ENCODE results near the gene ERF.
A peak's percentile ranks its signal among the peaks of the same experiment; 100 is the strongest.
"Not testable (repeated sequence)": the region's sequence is repeated elsewhere in the genome, so short reads cannot be mapped to it uniquely, and the experiment has no call there.

The ERF gene

DNA sequence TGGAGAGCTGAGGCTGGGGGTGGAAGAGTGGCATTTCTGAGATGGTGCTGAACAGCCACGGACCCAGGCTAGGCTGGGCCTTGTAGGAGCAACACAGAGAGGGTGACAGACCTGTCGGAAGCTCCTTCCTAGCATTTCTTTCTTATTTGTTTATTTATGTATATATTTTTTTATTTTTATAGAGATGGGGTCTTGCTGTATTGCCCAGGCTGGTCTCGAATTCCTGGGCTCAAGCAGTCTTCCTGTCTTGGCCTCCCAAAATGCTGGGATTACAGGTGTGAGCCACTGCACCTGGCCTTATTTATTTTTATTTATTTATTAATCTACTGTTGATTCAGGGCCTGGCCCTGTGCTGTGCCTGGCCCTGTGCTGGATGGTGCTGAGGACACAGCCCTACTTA lies 20.6 kb upstream of the ERF start:
- DNase-seq (ENCODE audit: extremely low read depth in 1 of 2, low read depth in 1 of 2): no peak

DNA sequence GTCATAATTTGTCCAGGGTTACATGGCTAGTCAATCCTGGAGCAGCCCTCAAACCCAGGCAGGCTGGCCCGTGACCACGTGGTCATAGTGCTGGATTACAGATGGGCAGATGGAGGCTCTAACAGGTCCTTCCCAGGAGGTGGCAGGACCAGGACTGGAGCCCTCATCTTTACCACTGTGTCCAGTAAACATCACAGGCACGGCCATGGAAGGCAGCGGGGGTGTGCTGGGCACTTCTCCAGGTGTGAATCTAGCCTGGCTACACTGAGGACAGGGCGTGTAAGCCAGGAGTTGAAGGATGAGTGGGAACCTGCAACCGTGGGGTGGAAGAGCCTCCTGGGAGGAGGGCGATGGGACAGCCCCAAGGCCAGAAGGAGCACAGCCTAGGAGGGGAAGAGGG lies 20.2 kb upstream of the ERF start:
- no peak for DNase-seq (ENCODE audit: extremely low read depth in 1 of 2, low read depth in 1 of 2)

DNA sequence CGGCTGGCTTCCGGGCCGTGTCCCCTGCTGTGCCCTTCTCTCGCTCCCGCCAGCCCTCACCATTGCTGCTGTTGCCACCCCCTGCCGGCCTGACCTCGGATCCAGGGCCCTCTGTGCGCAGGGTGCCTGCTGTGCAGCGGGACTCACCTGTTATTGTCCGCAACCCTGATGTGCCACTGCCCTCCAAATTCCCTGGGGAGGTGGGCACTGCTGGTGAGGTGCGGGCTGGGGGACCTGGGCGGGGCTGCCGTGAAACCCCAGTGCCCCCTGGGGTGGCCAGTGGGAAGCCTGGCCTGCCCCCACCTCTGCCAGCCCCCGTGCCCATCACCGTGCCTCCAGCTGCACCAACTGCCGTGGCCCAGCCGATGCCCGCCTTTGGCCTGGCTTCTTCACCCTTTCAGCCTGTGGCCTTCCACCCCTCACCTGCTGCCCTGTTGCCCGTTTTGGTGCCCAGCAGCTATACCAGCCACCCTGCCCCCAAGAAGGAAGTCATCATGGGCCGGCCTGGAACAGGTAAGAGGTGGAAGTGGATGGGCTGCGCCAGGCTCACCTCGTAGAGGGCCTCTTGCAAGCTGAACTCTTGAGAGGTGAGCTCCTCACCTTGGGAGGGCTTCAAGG lies 19.2 kb upstream of the ERF start:
- DNase-seq (ENCODE audit: extremely low read depth in 1 of 2, low read depth in 1 of 2): no peak

DNA sequence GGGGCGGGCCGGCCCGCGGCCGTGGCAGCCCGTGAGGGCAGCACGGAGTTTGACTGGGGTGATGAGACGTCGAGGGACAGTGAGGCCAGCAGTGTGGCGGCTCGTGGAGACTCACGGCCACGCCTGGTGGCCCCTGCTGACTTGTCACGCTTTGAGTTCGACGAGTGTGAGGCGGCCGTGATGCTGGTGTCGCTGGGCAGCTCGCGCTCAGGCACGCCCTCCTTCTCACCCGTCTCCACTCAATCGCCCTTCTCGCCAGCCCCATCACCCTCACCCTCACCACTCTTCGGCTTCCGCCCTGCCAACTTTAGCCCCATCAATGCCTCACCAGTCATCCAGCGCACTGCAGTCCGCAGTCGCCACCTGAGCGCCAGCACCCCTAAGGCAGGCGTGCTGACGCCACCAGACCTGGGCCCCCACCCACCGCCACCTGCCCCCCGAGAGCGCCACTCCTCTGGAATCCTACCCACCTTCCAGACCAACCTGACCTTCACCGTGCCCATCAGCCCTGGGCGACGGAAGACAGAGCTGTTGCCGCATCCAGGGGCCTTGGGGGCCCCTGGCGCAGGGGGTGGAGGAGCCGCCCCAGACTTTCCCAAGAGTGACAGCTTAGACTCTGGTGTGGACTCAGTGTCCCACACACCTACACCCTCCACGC lies 18.6 kb upstream of the ERF start:
- no peak for DNase-seq (ENCODE audit: extremely low read depth in 1 of 2, low read depth in 1 of 2)

DNA sequence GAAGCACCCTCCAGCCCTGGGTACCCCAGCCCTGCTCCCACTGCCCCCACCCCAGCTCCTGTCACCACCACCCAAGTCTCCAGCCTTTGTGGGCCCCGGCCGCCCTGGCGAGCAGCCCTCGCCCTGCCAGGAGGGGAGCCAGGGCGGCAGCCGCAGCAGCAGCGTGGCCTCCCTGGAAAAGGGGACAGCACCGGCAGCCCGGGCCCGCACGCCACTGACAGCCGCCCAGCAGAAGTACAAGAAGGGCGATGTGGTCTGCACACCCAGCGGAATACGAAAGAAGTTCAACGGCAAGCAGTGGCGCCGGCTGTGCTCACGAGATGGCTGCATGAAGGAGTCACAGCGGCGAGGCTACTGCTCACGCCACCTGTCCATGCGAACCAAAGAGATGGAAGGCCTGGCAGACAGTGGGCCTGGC lies 18.1 kb upstream of the ERF start:
- DNase-seq (ENCODE audit: extremely low read depth in 1 of 2, low read depth in 1 of 2): no peak

DNA sequence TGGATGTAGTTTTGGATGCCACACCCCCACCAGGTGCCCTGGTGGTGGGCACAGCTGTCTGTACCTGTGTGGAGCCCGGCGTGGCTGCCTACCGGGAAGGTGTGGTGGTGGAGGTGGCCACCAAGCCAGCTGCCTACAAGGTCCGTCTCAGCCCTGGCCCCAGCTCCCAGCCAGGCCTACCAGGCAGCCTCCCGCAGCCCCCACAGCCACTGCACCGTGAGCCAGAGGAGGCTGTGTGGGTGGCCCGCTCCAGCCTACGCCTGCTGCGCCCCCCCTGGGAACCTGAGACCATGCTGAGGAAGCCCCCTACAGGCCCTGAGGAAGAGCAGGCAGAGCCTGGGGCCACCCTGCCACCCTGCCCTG lies 17.6 kb upstream of the ERF start:
- no peak for DNase-seq (ENCODE audit: extremely low read depth in 1 of 2, low read depth in 1 of 2)

DNA sequence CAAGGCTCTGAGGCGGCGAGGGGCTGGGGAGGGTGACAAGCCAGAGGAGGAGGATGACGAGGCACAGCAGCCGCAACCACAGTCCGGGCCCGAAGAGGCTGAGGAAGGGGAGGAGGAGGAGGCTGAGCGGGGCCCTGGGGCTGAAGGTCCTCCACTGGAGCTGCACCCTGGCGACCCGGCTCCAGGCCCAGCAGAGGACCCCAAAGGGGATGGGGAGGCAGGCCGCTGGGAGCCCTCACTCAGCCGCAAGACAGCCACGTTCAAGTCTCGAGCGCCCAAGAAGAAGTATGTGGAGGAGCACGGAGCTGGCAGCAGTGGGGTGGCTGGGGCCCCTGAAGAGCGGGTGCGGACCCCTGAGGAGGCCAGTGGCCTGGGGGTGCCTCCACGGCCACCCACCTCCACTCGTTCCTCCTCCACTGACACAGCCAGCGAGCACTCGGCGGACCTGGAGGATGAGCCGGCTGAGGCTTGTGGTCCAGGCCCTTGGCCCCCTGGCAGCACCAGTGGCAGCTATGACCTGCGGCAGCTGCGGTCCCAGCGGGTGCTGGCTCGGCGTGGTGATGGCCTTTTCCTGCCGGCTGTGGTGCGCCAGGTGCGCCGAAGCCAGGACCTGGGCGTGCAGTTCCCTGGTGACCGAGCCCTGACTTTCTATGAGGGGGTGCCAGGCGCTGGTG lies 17.1 kb upstream of the ERF start:
- DNase-seq (ENCODE audit: extremely low read depth in 1 of 2, low read depth in 1 of 2): no peak

DNA sequence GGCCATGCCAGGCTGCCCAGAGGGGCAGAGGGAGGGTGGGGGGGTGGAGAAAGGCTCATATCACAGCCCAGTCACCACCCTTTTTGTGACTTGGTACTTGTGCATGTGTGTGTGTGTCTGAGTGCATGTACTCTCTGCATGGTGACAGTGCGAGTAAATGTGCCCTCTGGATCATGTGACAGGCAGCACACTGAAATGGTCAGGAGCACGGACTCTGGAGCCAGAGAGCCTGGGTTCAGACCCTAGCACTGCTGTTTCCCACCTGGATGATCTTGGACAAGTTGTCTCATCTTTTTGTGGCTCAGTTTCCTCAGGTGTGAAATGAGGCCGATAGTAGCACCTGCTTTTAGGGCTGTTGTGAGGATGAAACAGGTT lies 16.1 kb upstream of the ERF start:
- DNase-seq (ENCODE audit: extremely low read depth in 1 of 2, low read depth in 1 of 2): no peak

DNA sequence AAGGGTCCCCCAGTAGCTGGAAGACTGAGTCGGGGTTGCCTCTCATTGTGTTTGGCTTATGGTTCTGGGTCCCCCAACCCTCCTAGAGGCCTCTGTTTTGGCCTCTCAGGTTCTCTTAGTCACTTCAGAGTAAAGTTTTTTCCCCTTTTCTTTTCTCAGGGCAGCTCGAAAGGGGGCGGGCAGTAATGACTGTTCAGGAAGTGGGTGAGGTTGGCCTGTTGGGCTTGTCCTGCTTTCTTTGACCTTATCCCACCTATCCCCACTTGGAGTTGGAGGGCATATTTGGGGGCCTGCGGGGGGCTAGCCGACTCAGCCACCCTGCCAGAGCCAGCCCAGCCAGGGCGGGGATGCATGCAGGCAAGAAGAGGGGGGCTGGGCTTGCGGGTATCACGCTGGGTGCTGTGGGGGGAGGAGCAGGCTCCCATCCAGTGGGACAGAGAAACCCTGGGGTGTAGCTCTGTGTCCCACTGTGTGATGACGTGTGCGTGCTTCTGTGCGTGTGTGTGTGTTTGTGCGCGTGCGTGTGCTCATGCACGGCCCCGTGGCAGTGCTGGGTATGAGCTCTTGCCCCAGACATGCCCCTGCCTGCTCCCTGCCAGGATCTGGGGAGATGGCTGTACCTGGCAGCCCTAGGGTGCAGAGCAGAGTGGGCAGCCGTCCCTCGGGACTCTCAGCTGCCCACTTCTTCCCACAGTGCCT lies 15.6 kb upstream of the ERF start:
- DNase-seq (ENCODE audit: extremely low read depth in 1 of 2, low read depth in 1 of 2): no peak

DNA sequence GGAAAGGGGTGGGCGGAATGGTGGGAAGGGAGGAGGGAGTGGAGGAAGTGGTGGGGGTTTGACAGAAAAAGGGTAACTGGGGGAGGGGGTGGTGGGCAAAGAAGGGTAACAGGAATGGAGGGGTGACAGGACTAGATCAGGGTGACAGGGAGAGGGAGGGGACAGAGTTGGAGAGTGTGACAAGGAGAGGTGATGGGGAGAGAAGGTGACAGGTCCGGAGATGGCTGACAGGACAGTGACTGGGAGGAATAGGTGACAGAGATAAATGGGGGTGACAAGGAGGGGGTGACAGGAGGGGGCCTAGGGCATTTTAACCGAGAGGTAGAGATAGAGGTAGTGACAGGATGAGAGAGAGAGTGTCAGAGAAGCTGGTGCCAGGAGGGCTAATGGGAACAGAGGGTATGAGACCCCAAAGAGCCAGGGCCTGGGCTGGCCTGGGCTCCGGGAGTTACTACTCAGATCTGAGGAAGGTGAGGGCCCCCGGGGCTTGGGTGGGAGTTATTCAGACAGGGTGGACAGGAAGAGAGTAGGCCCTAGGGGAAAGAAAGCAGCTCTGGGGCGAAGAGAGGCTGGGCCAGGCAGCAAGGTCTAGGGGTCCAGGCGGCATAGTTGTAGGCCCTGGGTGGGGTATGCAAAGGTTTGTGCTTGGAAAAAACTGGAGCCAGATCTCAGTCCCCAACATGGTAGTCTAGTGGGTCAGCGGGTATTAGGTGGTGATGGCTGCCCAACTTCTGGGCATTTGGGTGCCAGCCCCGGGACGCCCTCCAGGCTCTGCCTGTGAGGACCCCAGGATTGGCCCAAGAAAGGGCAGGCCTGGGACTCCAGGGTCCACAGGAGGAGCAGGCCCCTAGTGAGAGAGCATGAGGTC lies 14.8 kb upstream of the ERF start:
- no peak for DNase-seq (ENCODE audit: extremely low read depth in 1 of 2, low read depth in 1 of 2)

DNA sequence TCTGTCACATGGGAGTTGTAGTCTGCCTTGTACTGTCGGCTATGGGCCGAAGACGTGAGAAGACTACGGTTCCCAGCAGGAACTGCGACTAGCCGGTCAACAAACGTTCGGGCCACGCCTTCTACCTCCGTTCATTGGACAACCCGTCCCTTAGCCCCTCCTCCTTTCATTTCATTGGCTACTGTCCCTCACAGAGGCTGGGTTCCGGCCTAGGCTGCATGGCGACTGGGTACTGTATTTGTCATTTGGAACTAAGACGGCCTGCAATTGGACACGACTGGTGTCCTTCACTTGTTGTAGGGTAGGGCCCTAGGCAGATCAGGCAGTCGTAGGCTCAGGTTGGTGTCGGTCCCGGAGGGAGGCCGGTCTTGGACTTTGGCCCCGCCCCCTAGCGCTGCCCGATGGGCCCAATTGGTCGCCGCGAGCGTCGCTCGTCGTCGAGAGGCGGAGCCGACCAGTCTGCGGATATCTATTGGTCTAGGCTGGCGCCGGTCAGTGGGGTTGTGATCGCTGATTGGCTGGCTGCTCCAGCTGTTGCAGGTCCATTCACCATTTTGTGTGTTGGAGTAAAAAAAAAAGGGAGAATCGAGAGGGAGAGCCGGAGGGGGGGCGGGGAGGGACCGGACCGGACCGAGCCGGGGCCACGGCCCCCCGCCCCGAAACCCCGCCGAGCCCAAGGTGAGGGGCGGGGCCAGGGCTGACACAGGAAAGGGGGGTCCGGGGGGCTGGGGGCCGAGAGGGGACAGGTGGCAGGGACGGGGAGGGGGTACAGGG lies 14.0 kb upstream of the ERF start, which contains the start of gene CIC:
Gene CIC (plus strand): TSS at position 549 of the 774 bp plus-strand sequence. CDS start 2,532 bp downstream, outside the sequence.
- peak; percentile 97 to 98 for DNase-seq (ENCODE audit: extremely low read depth in 1 of 2, low read depth in 1 of 2)

DNA sequence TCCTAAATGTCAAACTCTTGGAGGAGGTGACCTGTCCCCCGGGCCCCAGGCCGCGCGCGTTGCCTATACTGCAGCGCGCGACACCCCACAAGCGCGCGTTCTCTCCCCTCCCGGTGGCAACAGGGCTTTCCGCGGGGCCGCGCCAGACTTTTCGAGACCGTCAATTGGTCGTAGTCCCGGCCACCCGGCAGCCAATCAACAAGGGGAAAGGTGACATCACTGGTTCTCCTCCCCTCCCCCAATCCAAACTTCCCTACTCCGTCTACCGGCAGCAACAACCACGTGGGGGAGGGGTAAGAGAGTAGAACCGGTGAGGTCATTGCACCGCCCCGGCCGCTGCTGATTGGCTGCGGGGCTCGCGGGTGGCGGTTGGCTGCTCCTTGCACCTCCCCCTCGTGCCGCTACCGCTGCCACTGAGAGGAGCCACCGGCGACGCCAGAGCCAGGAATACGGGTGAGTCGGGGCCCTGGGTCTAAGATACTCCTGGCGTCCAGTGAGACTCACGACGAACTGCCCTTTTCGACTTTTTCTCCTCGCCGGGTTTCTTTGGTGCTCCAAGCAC lies 13.3 kb upstream of the ERF start:
- DNase-seq (ENCODE audit: extremely low read depth in 1 of 2, low read depth in 1 of 2): peak; percentile 94 to 99

DNA sequence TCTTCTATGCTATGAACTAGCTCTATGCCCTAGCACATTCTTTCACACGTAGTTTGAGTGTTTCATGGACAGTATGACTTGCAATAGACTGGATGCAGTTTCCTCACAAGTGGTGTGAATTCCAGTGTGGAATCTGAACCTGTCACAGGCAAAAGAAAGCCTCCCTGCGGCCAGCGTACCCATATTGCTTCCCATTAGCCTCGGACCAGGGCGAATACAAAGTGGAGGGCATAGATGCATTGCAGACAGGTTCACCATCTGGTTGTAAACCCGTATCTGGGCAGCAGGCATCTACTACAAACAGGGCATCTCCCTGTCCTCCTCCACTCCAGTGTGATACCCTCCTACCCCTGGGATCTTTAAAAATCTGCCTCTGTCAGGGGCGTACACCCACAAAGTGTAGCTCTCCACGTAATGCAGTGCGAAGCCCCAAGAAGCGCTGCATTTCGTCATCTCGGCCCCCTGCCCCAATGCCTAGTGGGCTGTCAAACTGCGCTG lies 12.8 kb upstream of the ERF start:
- DNase-seq (ENCODE audit: extremely low read depth in 1 of 2, low read depth in 1 of 2): no peak

DNA sequence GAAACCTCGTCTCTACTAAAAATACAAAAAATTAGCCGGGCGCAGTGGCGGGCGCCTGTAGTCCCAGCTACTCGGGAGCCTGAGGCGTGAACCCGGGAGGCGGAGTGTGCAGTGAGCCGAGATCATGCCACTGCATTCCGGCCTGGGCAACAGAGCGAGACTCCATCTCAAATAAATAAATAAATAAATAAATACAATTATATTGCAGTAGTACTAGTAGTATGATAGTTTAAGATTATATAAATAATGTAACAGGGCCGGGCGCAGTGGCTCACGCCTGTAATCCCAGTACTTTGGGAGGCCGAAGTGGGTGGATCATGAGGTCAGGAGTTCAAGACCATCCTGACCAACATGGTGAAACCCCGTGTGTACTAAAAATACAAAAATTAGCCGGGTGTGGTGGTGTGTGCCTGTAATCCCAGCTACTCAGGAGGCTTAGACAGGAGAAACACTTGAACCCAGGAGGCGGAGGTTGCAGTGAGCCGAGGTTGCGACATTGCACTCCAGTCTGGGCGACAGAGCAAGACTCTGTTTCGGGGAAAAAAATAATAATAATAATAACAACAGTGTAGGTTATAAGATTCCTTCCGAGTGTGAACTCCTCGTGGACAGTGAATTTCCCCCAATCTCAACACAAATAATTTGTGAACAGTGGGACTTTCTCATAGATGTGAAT lies 12.1 kb upstream of the ERF start:
- DNase-seq (ENCODE audit: extremely low read depth in 1 of 2, low read depth in 1 of 2): not testable (repeated sequence)

DNA sequence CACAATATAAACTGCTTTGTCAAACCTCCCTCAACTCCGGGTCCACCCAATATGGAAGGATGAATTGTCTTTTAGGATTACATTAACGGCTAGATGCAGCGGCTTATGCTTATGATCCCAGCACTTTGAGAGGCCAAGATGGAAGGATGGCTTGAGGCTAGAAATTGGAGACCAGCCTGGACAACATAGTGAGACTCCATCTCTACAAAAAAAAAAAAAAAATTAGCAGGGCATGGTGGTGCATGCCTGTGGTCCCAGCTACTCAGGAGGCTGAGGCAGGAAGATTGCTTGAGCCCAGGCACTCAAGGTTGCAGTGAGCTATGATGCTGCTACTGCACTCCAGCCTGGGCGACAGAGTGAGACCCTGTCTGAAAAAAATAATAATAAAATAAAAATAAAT lies 11.2 kb upstream of the ERF start:
- not testable (repeated sequence) for DNase-seq (ENCODE audit: extremely low read depth in 1 of 2, low read depth in 1 of 2)

DNA sequence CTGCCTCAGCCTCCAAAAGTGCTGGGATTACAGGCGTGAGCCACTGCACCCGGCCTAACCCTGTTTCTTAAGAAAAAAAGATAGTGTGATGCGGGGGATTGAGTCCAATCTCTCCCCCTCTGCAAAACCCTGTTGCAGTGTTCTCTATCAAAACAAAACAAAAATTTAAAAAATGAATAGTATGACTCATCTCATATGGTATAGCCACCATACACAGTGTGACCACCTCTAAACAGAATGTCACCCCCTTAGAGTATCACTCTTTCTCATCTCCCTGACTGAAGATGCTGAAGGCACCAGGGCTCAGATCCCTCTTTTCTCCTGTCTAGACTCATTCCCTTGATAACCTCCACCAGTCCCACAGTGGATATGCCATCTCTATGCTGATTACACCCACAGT lies 6.8 kb upstream of the ERF start:
- DNase-seq (ENCODE audit: extremely low read depth in 1 of 2, low read depth in 1 of 2): no peak

DNA sequence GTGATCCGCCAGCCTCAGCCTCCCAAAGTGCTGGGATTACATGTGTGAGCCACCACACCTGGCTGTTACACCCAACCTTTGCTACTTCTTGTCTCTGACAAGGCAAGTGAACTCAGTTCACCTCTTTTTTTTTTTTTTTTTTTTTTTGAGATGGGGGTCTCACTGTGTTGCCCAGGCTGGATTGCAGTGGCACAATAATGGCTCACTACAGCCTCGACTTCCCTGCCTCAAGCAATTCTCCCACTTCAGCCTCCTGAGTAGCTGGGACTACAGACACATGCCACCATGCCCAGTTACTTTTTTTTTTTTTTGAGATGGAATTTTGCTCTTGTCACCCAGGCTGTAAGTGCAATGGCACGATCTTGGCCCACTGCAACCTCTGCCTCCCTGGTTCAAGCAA lies 2.9 kb upstream of the ERF start:
- not testable (repeated sequence) for DNase-seq (ENCODE audit: extremely low read depth in 1 of 2, low read depth in 1 of 2)

DNA sequence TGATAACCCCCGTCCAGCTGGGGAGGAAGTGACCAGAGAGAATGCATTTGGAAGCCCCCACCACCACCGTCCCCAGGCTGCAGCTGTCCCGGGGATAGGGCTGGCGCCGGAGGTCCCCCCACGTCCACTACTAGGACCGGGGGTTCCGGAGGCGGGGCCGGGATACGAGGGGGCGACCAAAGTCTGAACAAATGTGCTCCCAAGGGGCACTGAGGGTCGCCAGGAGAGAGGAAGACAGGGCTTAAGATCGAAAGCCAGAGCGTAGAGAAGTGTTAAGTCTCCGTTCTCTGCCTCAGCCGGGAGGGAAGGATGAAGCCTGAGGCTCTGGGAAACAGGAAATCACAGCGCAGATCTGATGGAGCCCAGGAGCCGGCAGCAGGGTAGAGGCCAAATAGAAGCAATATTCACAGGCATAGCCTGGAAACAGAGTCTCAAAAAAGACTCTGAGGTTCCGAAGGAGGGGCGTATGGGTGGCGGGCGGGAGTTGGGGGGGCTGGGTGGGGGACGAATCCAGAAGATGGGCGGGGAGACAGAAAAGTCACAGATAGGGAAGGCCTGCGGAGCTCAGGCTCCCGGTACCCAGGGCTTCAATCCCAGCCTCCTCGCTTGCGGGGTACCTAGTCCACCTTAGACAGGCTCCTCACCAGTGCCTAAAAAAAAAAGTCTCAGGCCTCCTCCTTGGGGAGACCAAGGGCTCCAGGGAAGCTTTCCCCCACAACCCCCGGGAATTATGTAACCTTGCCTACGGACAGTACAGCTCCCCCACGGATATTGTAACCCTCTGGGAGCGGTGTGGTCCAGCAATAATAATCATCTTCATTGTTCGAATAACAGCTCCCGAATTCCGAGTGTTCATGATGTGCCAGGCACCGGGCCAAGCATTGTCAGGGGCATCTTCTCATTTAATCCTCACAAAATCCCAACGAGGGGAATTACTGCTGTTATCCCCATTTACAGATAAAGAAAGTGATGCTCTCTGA lies 1.1 kb upstream of the ERF start:
- no peak for DNase-seq (ENCODE audit: extremely low read depth in 1 of 2, low read depth in 1 of 2)

Measured in activated CD8-positive, alpha-beta memory T cell treated with anti-CD3 and anti-CD28 coated beads for 1 hour (primary cell).